Measurements from ENCODE around the gene AGXT2.

AGXT2 gene

DNA sequence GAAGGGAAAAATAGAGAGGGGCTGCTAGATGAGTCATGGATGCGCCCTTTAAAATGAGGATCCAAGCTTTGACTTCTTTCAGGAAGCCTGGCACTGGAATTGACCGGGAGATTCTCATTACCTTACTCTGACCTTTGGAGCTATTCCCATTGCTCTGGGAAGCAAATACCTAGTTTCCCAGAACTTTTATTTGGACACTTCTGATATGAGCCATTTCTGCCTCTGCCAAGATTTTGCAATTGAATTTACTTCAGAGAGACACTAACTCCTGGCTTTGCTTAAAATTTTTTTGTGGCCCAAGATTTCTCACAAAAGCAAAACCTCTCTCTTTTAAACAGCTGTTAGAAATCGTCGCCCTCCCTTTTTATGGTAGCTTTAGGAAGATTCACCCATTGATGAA, 15.7 kb upstream of the AGXT2 start:
- H3K9ac ChIP-seq (ENCODE audit: low read length): no peak overlapping the region
- no peaks in the 10 kb centered on the region for H3K79me2 ChIP-seq (ENCODE audit: low read length)
- no peaks in the 10 kb centered on the region for H4K20me1 ChIP-seq (ENCODE audit: insufficient read depth, low read length)
- no peaks in the 10 kb centered on the region for H3K9me3 ChIP-seq (ENCODE audit: insufficient read depth, low read length)
- no peak for TF ChIP-seq CTCF (IDR thresholded peaks at IDR 0.05; ENCODE audit: low read depth, low read length)
- H2AFZ ChIP-seq (ENCODE audit: low read depth, low read length): no peak overlapping the region
- no peak overlapping the region for H3K4me2 ChIP-seq (ENCODE audit: low read length)
- no peaks in the 10 kb centered on the region for H3K36me3 ChIP-seq (replicated peaks; ENCODE audit: low read depth, low read length)
- H3K4me1 ChIP-seq (ENCODE audit: low read length): peaks cover 16% of the 10 kb centered on the region
- no peaks in the 10 kb centered on the region for H3K27me3 ChIP-seq (ENCODE audit: low read depth, low read length)
- no peak overlapping the region for H3K4me3 ChIP-seq (ENCODE audit: low read length)
- H3K27ac ChIP-seq (ENCODE audit: low read length): no peak overlapping the region

- H3K27ac ChIP-seq (ENCODE audit: low read length): no peak overlapping the region
- no peaks in the 10 kb centered on the region for H4K20me1 ChIP-seq (ENCODE audit: insufficient read depth, low read length)
- no peaks in the 10 kb centered on the region for H3K36me3 ChIP-seq (replicated peaks; ENCODE audit: low read depth, low read length)
- H2AFZ ChIP-seq (ENCODE audit: low read depth, low read length): no peak overlapping the region
- no peak overlapping the region for H3K4me2 ChIP-seq (ENCODE audit: low read length)
- H3K4me3 ChIP-seq (ENCODE audit: low read length): no peak overlapping the region
- H3K79me2 ChIP-seq (ENCODE audit: low read length): no peaks in the 10 kb centered on the region
- H3K4me1 ChIP-seq (ENCODE audit: low read length): peaks cover 23% of the 10 kb centered on the region
- H3K27me3 ChIP-seq (ENCODE audit: low read depth, low read length): no peaks in the 10 kb centered on the region
- no peaks in the 10 kb centered on the region for H3K9me3 ChIP-seq (ENCODE audit: insufficient read depth, low read length)
- no peak overlapping the region for H3K9ac ChIP-seq (ENCODE audit: low read length)
- TF ChIP-seq CTCF (IDR thresholded peaks at IDR 0.05; ENCODE audit: low read depth, low read length) (no peak), EZH2phosphoT487 (IDR thresholded peaks at IDR 0.05; ENCODE audit: low read depth) (no peak)
Observed at GRCh38 chr5:35061211-35061770, 13.5 kb upstream of the AGXT2 start.

DNA sequence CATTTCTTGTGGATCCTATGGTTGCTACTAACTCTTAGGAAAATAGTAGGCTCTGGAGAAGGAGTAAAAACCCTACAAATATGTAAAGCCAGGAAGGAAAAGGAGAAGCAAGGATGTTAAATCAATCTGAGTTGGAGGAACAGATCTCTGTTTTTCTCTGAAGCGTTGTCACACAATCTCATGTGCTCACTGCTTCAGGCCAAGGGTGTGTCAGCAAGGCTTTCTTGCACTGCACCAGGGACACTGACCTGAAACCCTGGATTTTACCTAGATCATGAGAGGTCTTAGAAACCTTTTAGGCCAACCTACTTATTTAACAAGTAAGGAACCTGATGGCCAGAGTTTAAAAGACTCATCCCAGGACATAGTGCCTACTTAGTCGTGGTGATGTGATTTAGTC, 12.5 kb upstream of the AGXT2 start:
- TF ChIP-seq EZH2phosphoT487 (IDR thresholded peaks at IDR 0.05; ENCODE audit: low read depth): no peak
- no peak for TF ChIP-seq CTCF (IDR thresholded peaks at IDR 0.05; ENCODE audit: low read depth, low read length)
- Histone ChIP-seq H3K27ac (ENCODE audit: low read length) (no peak overlapping the region), H3K9ac (ENCODE audit: low read length) (no peak overlapping the region), H3K27me3 (ENCODE audit: low read depth, low read length) (no peaks in the 10 kb centered on the region), H4K20me1 (ENCODE audit: insufficient read depth, low read length) (no peaks in the 10 kb centered on the region), H3K4me2 (ENCODE audit: low read length) (no peak overlapping the region), H3K9me3 (ENCODE audit: insufficient read depth, low read length) (no peaks in the 10 kb centered on the region), H3K4me3 (ENCODE audit: low read length) (no peak overlapping the region), H3K36me3 (replicated peaks; ENCODE audit: low read depth, low read length) (no peaks in the 10 kb centered on the region), H3K79me2 (ENCODE audit: low read length) (no peaks in the 10 kb centered on the region), H3K4me1 (ENCODE audit: low read length) (peaks cover 22% of the 10 kb centered on the region), H2AFZ (ENCODE audit: low read depth, low read length) (no peak overlapping the region)

- TF ChIP-seq CTCF (IDR thresholded peaks at IDR 0.05; ENCODE audit: low read depth, low read length): no peak
- TF ChIP-seq EZH2phosphoT487 (IDR thresholded peaks at IDR 0.05; ENCODE audit: low read depth): no peak
- Histone ChIP-seq H3K4me2 (ENCODE audit: low read length) (no peak overlapping the region), H3K4me3 (ENCODE audit: low read length) (no peak overlapping the region), H4K20me1 (ENCODE audit: insufficient read depth, low read length) (no peaks in the 10 kb centered on the region), H3K4me1 (ENCODE audit: low read length) (peaks cover 22% of the 10 kb centered on the region), H2AFZ (ENCODE audit: low read depth, low read length) (no peak overlapping the region), H3K27me3 (ENCODE audit: low read depth, low read length) (no peaks in the 10 kb centered on the region), H3K79me2 (ENCODE audit: low read length) (no peaks in the 10 kb centered on the region), H3K27ac (ENCODE audit: low read length) (no peak overlapping the region), H3K9me3 (ENCODE audit: insufficient read depth, low read length) (no peaks in the 10 kb centered on the region), H3K36me3 (replicated peaks; ENCODE audit: low read depth, low read length) (no peaks in the 10 kb centered on the region), H3K9ac (ENCODE audit: low read length) (no peak overlapping the region)
Observed at GRCh38 chr5:35059251-35059650, 11.5 kb upstream of the AGXT2 start.
